Right forelimb (tissue), 1 donor: ENCODE measurements around the gene PLEKHH3.
"Not testable (repeated sequence)": the region's sequence is repeated elsewhere in the genome, so short reads cannot be mapped to it uniquely, and the experiment has no call there.

Source experiments
- DNase-seq: peaks from one replicate; pipeline ENCODE4 v3.0.0-alpha.2; 2018

Gene PLEKHH3

GRCh38 chr17:42623732-42624596 is 52.8 kb downstream of the PLEKHH3 start:
- no peak for DNase-seq

GRCh38 chr17:42623271-42623670 is 53.5 kb downstream of the PLEKHH3 start:
- DNase-seq, result no peak

GRCh38 chr17:42621987-42622386 is 54.8 kb downstream of the PLEKHH3 start:
- not testable (repeated sequence) for DNase-seq

GRCh38 chr17:42618442-42619150 is 58.2 kb downstream of the PLEKHH3 start:
- DNase-seq, result peak; percentile 63

- no peak for DNase-seq
These were observed 58.8 kb downstream of the PLEKHH3 start for GRCh38 chr17:42617956-42618431.
